BLaER1 (cell line): ENCODE data around the gene APOL1.
"Not testable (repeated sequence)": the region's sequence is repeated elsewhere in the genome, so short reads cannot be mapped to it uniquely, and the experiment has no call there.

ENCODE experiments used
- H3K27ac ChIP-seq: shearing (Covaris generic); formaldehyde crosslinking; 2 replicates; pipeline ENCODE4 v1.8.1; 2022
- H3K27me3 ChIP-seq: shearing (Covaris generic); formaldehyde crosslinking; 2 replicates; pipeline ENCODE4 v1.8.1; 2022
- H3K36me3 ChIP-seq: shearing (Covaris generic); formaldehyde crosslinking; 2 replicates; pipeline ENCODE4 v1.8.1; 2022
- H3K4me1 ChIP-seq: shearing (Covaris generic); formaldehyde crosslinking; 2 replicates; pipeline ENCODE4 v1.8.1; 2022
- H3K4me2 ChIP-seq: shearing (Covaris generic); formaldehyde crosslinking; 2 replicates; pipeline ENCODE4 v1.8.1; 2022
- H3K4me3 ChIP-seq: shearing (Covaris generic); formaldehyde crosslinking; 2 replicates; pipeline ENCODE4 v1.8.1; 2022
- H3K9ac ChIP-seq: shearing (Covaris generic); formaldehyde crosslinking; 2 replicates; pipeline ENCODE4 v1.8.1; 2022
- H3K9me3 ChIP-seq: shearing (Covaris generic); formaldehyde crosslinking; 2 replicates; pipeline ENCODE4 v1.8.1; 2022
- H4K20me1 ChIP-seq: shearing (Covaris generic); formaldehyde crosslinking; 2 replicates; pipeline ENCODE4 v1.8.1; 2022
- Cebpa-rat ChIP-seq: shearing (Covaris generic); IDR thresholded peaks from 2 replicates; pipeline ENCODE4 v1.8.1; 2022

Gene APOL1

GRCh38 chr22:36243986-36244385, 8.9 kb upstream of the APOL1 start:
- no peak for TF ChIP-seq Cebpa-rat
- H3K4me3 ChIP-seq = no peak overlapping the region

GRCh38 chr22:36244522-36245391, 8.2 kb upstream of the APOL1 start:
- no peak overlapping the region for H3K4me2 ChIP-seq
- peaks cover 33% of the 10 kb centered on the region for H3K9me3 ChIP-seq
- TF ChIP-seq Cebpa-rat = no peak
- no peaks in the 10 kb centered on the region for H4K20me1 ChIP-seq
- no peak overlapping the region for H3K9ac ChIP-seq
- H3K36me3 ChIP-seq = no peaks in the 10 kb centered on the region
- no peak overlapping the region for H3K4me3 ChIP-seq
- no peak overlapping the region for H3K27ac ChIP-seq
- H3K27me3 ChIP-seq = no peaks in the 10 kb centered on the region
- peaks cover 3% of the 10 kb centered on the region for H3K4me1 ChIP-seq

More at GRCh38 chr22:36243986-36244385, 8.9 kb upstream of the APOL1 start:
- Histone ChIP-seq H3K27me3 (no peaks in the 10 kb centered on the region), H3K4me1 (peaks cover 6% of the 10 kb centered on the region), H3K4me2 (no peak overlapping the region), H3K36me3 (no peaks in the 10 kb centered on the region), H3K27ac (no peak overlapping the region), H3K9ac (no peak overlapping the region), H4K20me1 (no peaks in the 10 kb centered on the region), H3K9me3 (peaks cover 32% of the 10 kb centered on the region)

GRCh38 chr22:36245805-36246356, 7.1 kb upstream of the APOL1 start:
- no peak overlapping the region for H3K4me3 ChIP-seq

GRCh38 chr22:36246718-36247117, 6.2 kb upstream of the APOL1 start:
- no peak overlapping the region for H3K9ac ChIP-seq
- H3K36me3 ChIP-seq = no peaks in the 10 kb centered on the region
- no peak overlapping the region for H3K4me2 ChIP-seq
- no peaks in the 10 kb centered on the region for H4K20me1 ChIP-seq
- no peak overlapping the region for H3K4me3 ChIP-seq
- no peaks in the 10 kb centered on the region for H3K4me1 ChIP-seq
- TF ChIP-seq Cebpa-rat = no peak
- H3K9me3 ChIP-seq = peaks cover 33% of the 10 kb centered on the region
- H3K27me3 ChIP-seq = no peaks in the 10 kb centered on the region
- no peak overlapping the region for H3K27ac ChIP-seq

More at GRCh38 chr22:36245805-36246356, 7.1 kb upstream of the APOL1 start:
- Histone ChIP-seq H4K20me1 (no peaks in the 10 kb centered on the region), H3K36me3 (no peaks in the 10 kb centered on the region), H3K27ac (no peak overlapping the region), H3K4me2 (no peak overlapping the region), H3K9me3 (peaks cover 33% of the 10 kb centered on the region), H3K9ac (no peak overlapping the region), H3K4me1 (no peaks in the 10 kb centered on the region), H3K27me3 (no peaks in the 10 kb centered on the region)
- no peak for TF ChIP-seq Cebpa-rat

- no peaks in the 10 kb centered on the region for H4K20me1 ChIP-seq
- H3K4me2 ChIP-seq = no peak overlapping the region
- no peaks in the 10 kb centered on the region for H3K27me3 ChIP-seq
- H3K36me3 ChIP-seq = no peaks in the 10 kb centered on the region
- TF ChIP-seq Cebpa-rat = no peak
- H3K4me1 ChIP-seq = peaks cover 6% of the 10 kb centered on the region; the same call in 1 of the 2 replicates
- peaks cover 23% of the 10 kb centered on the region for H3K9me3 ChIP-seq
- no peak overlapping the region for H3K9ac ChIP-seq
- H3K4me3 ChIP-seq = no peak overlapping the region
- H3K27ac ChIP-seq = no peak overlapping the region
Observed at GRCh38 chr22:36247955-36248354, 5.0 kb upstream of the APOL1 start.

- Histone ChIP-seq H3K27ac (no peak overlapping the region), H3K27me3 (no peaks in the 10 kb centered on the region), H3K4me2 (no peak overlapping the region), H4K20me1 (no peaks in the 10 kb centered on the region), H3K4me3 (no peak overlapping the region), H3K9ac (no peak overlapping the region), H3K9me3 (peaks cover 16% of the 10 kb centered on the region), H3K4me1 (peaks cover 18% of the 10 kb centered on the region), H3K36me3 (no peaks in the 10 kb centered on the region)
- TF ChIP-seq Cebpa-rat = no peak
Observed at GRCh38 chr22:36249160-36249559, 3.8 kb upstream of the APOL1 start.

GRCh38 chr22:36250292-36250960, 2.5 kb upstream of the APOL1 start:
- H3K4me3 ChIP-seq, H3K9ac ChIP-seq, H4K20me1 ChIP-seq, H3K36me3 ChIP-seq, H3K27ac ChIP-seq, H3K4me2 ChIP-seq, H3K27me3 ChIP-seq: not testable (repeated sequence)
- Histone ChIP-seq H3K9me3 (peaks cover 16% of the 10 kb centered on the region), H3K4me1 (peaks cover 29% of the 10 kb centered on the region)

GRCh38 chr22:36251979-36252608, 839 bp upstream of the APOL1 start:
- H3K36me3 ChIP-seq, H4K20me1 ChIP-seq, H3K27me3 ChIP-seq, H3K27ac ChIP-seq, H3K4me3 ChIP-seq, H3K9ac ChIP-seq: not testable (repeated sequence)
- Histone ChIP-seq H3K9me3 (peaks cover 16% of the 10 kb centered on the region), H3K4me2 (peak overlapping the region; percentile 85; the same call in 1 of the 2 replicates), H3K4me1 (peaks cover 29% of the 10 kb centered on the region)

GRCh38 chr22:36253523-36254490, 874 bp downstream of the APOL1 start:
- Histone ChIP-seq H3K4me3 (peak overlapping the region; percentile 61), H4K20me1 (no peaks in the 10 kb centered on the region), H3K36me3 (no peaks in the 10 kb centered on the region), H3K4me1 (peaks cover 37% of the 10 kb centered on the region), H3K4me2 (peak overlapping the region; percentile 85), H3K27ac (peak overlapping the region; percentile 60), H3K9ac (peak overlapping the region; percentile 61), H3K27me3 (no peaks in the 10 kb centered on the region), H3K9me3 (0 out of 2 replicates have a peak, but pooled peaks cover 3% of the 10 kb centered on the region)
- TF ChIP-seq Cebpa-rat = no peak

- not testable (repeated sequence) for H3K9me3 ChIP-seq, H3K4me3 ChIP-seq, H3K27me3 ChIP-seq, H3K9ac ChIP-seq, H3K36me3 ChIP-seq, H3K27ac ChIP-seq, H4K20me1 ChIP-seq
- 0 out of 2 replicates have a peak overlapping the region, but pooled peaks have one; percentile 85 for H3K4me2 ChIP-seq
- peaks cover 53% of the 10 kb centered on the region for H3K4me1 ChIP-seq
Observed at GRCh38 chr22:36255572-36255971, 2.6 kb downstream of the APOL1 start.
